ENCODE data around the gene KLRC4. TPM values are rescaled to one million over a fixed set of nuclear protein-coding genes. Genes with fewer than 3 reads are reported as not detected.

Gene KLRC4
- polyA plus RNA-seq, 1 of the 3 experiments (the other 2 are of a cell fraction): not detected

DNA sequence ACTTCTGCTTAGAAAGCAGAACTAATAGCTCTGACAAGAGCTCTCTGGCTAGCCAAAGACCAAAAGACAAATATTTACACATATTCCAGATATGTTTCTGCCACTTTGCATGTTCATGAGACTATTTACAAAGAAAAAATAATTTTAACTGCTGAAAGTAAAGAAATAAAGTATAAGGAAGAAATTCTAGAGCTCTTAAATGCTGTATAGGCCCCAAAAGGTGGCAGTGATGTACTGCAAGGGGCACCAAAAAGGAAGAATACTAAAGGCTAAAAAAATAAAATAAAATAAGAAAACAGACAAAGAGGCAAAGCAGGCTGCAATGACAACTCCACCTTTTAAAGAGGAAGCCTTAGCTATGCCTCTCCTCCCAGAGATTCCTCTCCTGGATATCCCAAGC lies 42.7 kb downstream of the KLRC4 start:
- Histone ChIP-seq H3K4me2 (no peak overlapping the region), H3K27ac (ENCODE audit: low read depth in 2 of 2, low read length in 1 of 2) (no peak overlapping the region), H3K9ac (no peak overlapping the region), H2AFZ (ENCODE audit: low read depth) (no peak overlapping the region), H3K9me2 (no peaks in the 10 kb centered on the region), H3K79me2 (ENCODE audit: insufficient read depth) (no peaks in the 10 kb centered on the region), H3K36me3 (replicated peaks in 1 of 2; ENCODE audit: control insufficient read depth in 1 of 2, insufficient read depth in 2 of 2, low read length in 1 of 2) (no peaks in the 10 kb centered on the region), H3K4me1 (ENCODE audit: control insufficient read depth in 1 of 2, insufficient read depth in 2 of 2, low read depth in 1 of 2, low read length in 1 of 2) (peaks cover 0 to 9% of the 10 kb centered on the region in 2 experiments; a peak in 1 of 4 replicates), H3K9me3 (no peaks in the 10 kb centered on the region), H3F3A (replicated peaks; ENCODE audit: insufficient read depth) (no peaks in the 10 kb centered on the region), H3K27me3 (ENCODE audit: insufficient read depth) (peaks cover 4% of the 10 kb centered on the region; the same call in 1 of the 2 replicates), H4K20me1 (ENCODE audit: insufficient read depth) (no peaks in the 10 kb centered on the region), H3K4me3 (ENCODE audit: low read depth in 2 of 2, low read length in 1 of 2) (no peak overlapping the region)
- TF ChIP-seq, protein P1, sequence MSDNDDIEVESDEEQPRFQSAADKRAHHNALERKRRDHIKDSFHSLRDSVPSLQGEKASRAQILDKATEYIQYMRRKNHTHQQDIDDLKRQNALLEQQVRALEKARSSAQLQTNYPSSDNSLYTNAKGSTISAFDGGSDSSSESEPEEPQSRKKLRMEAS (IDR thresholded peaks at IDR 0.05; ENCODE audit: low read depth): no peak
- no peak for TF ChIP-seq SMC3 (IDR thresholded peaks at IDR 0.05; ENCODE audit: low read depth, low read length)
- TF ChIP-seq ELF1 (IDR thresholded peaks at IDR 0.05): no peak
- TF ChIP-seq, protein P2, sequence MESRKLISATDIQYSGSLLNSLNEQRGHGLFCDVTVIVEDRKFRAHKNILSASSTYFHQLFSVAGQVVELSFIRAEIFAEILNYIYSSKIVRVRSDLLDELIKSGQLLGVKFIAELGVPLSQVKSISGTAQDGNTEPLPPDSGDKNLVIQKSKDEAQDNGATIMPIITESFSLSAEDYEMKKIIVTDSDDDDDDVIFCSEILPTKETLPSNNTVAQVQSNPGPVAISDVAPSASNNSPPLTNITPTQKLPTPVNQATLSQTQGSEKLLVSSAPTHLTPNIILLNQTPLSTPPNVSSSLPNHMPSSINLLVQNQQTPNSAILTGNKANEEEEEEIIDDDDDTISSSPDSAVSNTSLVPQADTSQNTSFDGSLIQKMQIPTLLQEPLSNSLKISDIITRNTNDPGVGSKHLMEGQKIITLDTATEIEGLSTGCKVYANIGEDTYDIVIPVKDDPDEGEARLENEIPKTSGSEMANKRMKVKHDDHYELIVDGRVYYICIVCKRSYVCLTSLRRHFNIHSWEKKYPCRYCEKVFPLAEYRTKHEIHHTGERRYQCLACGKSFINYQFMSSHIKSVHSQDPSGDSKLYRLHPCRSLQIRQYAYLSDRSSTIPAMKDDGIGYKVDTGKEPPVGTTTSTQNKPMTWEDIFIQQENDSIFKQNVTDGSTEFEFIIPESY (IDR thresholded peaks at IDR 0.05; ENCODE audit: borderline replicate concordance, low read depth): no peak
- TF ChIP-seq, protein P3, sequence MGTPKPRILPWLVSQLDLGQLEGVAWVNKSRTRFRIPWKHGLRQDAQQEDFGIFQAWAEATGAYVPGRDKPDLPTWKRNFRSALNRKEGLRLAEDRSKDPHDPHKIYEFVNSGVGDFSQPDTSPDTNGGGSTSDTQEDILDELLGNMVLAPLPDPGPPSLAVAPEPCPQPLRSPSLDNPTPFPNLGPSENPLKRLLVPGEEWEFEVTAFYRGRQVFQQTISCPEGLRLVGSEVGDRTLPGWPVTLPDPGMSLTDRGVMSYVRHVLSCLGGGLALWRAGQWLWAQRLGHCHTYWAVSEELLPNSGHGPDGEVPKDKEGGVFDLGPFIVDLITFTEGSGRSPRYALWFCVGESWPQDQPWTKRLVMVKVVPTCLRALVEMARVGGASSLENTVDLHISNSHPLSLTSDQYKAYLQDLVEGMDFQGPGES (IDR thresholded peaks at IDR 0.05; ENCODE audit: low read depth, low read length): no peak
- no peak for TF ChIP-seq TCF12 (IDR thresholded peaks at IDR 0.05)
- TF ChIP-seq, protein P4, sequence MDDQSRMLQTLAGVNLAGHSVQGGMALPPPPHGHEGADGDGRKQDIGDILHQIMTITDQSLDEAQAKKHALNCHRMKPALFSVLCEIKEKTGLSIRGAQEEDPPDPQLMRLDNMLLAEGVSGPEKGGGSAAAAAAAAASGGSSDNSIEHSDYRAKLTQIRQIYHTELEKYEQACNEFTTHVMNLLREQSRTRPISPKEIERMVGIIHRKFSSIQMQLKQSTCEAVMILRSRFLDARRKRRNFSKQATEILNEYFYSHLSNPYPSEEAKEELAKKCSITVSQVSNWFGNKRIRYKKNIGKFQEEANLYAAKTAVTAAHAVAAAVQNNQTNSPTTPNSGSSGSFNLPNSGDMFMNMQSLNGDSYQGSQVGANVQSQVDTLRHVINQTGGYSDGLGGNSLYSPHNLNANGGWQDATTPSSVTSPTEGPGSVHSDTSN (IDR thresholded peaks at IDR 0.05): no peak
- no peak for TF ChIP-seq MXI1 (IDR thresholded peaks at IDR 0.05; ENCODE audit: low read depth, low read length)
- TF ChIP-seq SIN3A (IDR thresholded peaks at IDR 0.05; ENCODE audit: borderline replicate concordance, low read depth, low read length): no peak
- TF ChIP-seq EZH2phosphoT487 (IDR thresholded peaks at IDR 0.05; ENCODE audit: borderline replicate concordance, low read depth): no peak
- TF ChIP-seq, protein P5, sequence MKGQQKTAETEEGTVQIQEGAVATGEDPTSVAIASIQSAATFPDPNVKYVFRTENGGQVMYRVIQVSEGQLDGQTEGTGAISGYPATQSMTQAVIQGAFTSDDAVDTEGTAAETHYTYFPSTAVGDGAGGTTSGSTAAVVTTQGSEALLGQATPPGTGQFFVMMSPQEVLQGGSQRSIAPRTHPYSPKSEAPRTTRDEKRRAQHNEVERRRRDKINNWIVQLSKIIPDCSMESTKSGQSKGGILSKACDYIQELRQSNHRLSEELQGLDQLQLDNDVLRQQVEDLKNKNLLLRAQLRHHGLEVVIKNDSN (IDR thresholded peaks at IDR 0.05; ENCODE audit: borderline replicate concordance, low read depth): no peak
- TF ChIP-seq TEAD4 (IDR thresholded peaks at IDR 0.05; ENCODE audit: borderline replicate concordance, insufficient read depth): no peak
- no peak for TF ChIP-seq FOXM1 (IDR thresholded peaks at IDR 0.05; ENCODE audit: low read depth)
- TF ChIP-seq NRF1 (IDR thresholded peaks at IDR 0.05; ENCODE audit: low read depth, low read length): no peak
- no peak for TF ChIP-seq FOXJ3 (CRISPR knock-in tag; IDR thresholded peaks at IDR 0.05)
- TF ChIP-seq TAF1 (IDR thresholded peaks at IDR 0.05; ENCODE audit: borderline replicate concordance, low read depth, low read length): no peak
- CTCF ChIA-PET: no interaction called here
- DNase-seq: no peak
- POLR2A ChIA-PET: no interaction called here
